B cell (primary cell): Measurements from ENCODE around the gene FLAD1. TPM values are rescaled to one million over a fixed set of nuclear protein-coding genes. Genes with fewer than 3 reads are reported as not detected.

ENCODE experiments used
- ATAC-seq: fragments of 200-7000 bp; cut with Tn5 transposase; one replicate; pipeline ENCODE4 v1.10.0; 2021; ENCODE audit warnings: low read depth, mild to moderate bottlenecking, moderate number of reproducible peaks, moderate library complexity
- CTCF ChIA-PET: fragments of 350-600 bp; sonication (Branson Sonifier 250); formaldehyde crosslinking; loops from one replicate; lab custom pipeline; 2021; ENCODE audit warnings: antibody characterized with exemption, inconsistent platforms; lab: Charles Lee
- POLR2A ChIA-PET: fragments of 350-600 bp; sonication (Branson Sonifier 250); formaldehyde crosslinking; loops from one replicate; lab custom pipeline; 2021; ENCODE audit warnings: antibody characterized with exemption; lab: Charles Lee
- DNase-seq: peaks from one replicate; pipeline ENCODE4 v3.0.0; 2013
- H2AFZ ChIP-seq: 2 replicates; pipeline ENCODE4 v1.6.1; 2012; ENCODE audit warnings: mild to moderate bottlenecking, low read depth, low read length; ENCODE audit not compliant: insufficient read depth, poor library complexity, severe bottlenecking
- H3K27ac ChIP-seq, 2 donors: 1 replicate in 1 of 2; 2 replicates in 1 of 2; pipeline ENCODE4 v1.5.1; 2012 to 2013; ENCODE audit warnings: low read length in 2 of 2, mild to moderate bottlenecking in 2 of 2, moderate library complexity in 1 of 2
- H3K27me3 ChIP-seq, 4 experiments: fragments of 200-600 bp in 1 of 4; sonication (generic) in 1 of 4; replicated peaks in 1 of 4; 1 replicate in 2 of 4; 2 replicates in 2 of 4; pipeline versions ENCODE4 v1.6.1 to v1.7.0; 2013 to 2016; ENCODE audit warnings: low read length in 3 of 4, mild to moderate bottlenecking in 2 of 4, mixed read lengths in 1 of 4, moderate library complexity in 1 of 4; ENCODE audit not compliant: insufficient read depth in 4 of 4, control insufficient read depth in 3 of 4; ENCODE audit errors: control extremely low read depth in 1 of 4
- H3K36me3 ChIP-seq, 2 experiments: replicated peaks in 1 of 2; 1 replicate in 1 of 2; 2 replicates in 1 of 2; pipeline versions ENCODE4 v1.6.1 to v1.7.1; 2013; ENCODE audit warnings: low read length in 1 of 2; ENCODE audit not compliant: insufficient read depth in 2 of 2, control insufficient read depth in 1 of 2; ENCODE audit errors: control extremely low read depth in 1 of 2, extremely low read depth in 1 of 2
- H3K4me1 ChIP-seq, 2 donors: fragments of 200-600 bp in 1 of 2; sonication (generic) in 1 of 2; 1 replicate in 1 of 2; 2 replicates in 1 of 2; pipeline versions ENCODE4 v1.5.1 to v1.6.1; 2013 to 2017; ENCODE audit warnings: low read length in 2 of 2; ENCODE audit not compliant: control insufficient read depth in 2 of 2, insufficient read depth in 2 of 2
- H3K4me2 ChIP-seq: replicated peaks from 2 replicates; pipeline ENCODE3; 2012; ENCODE audit warnings: mild to moderate bottlenecking, low read depth, low read length; ENCODE audit not compliant: poor library complexity, severe bottlenecking
- H3K4me3 ChIP-seq, 5 experiments: fragments of 200-600 bp in 1 of 5; sonication (generic) in 1 of 5; 1 replicate in 3 of 5; 2 replicates in 2 of 5; pipeline versions ENCODE4 v1.5.1 to v1.7.0; 2011 to 2016; ENCODE audit warnings: low read length in 4 of 5, mild to moderate bottlenecking in 4 of 5, low read depth in 2 of 5, control low read depth in 1 of 5, moderate library complexity in 1 of 5; ENCODE audit not compliant: insufficient read depth in 1 of 5; ENCODE audit errors: control extremely low read depth in 1 of 5, extremely low read depth in 1 of 5
- H3K79me2 ChIP-seq: fragments of 200-600 bp; sonication (generic); one replicate; pipeline ENCODE4 v1.6.0; 2016; ENCODE audit warnings: low read length; ENCODE audit not compliant: control insufficient read depth, insufficient read depth
- H3K9ac ChIP-seq: fragments of 200-600 bp; sonication (generic); 2 replicates; pipeline ENCODE4 v1.6.1; 2017; ENCODE audit warnings: mild to moderate bottlenecking, low read length, moderate library complexity
- H3K9me3 ChIP-seq, 3 donors: one replicate each; pipeline versions ENCODE4 v1.6.1 to v1.7.1; 2013; ENCODE audit warnings: low read length in 2 of 3; ENCODE audit not compliant: control insufficient read depth in 2 of 3, insufficient read depth in 1 of 3; ENCODE audit errors: control extremely low read depth in 1 of 3
- H4K20me1 ChIP-seq: 2 replicates; pipeline ENCODE4 v1.6.0; 2012; ENCODE audit warnings: mild to moderate bottlenecking, low read length; ENCODE audit not compliant: insufficient read depth, control insufficient read depth, poor library complexity, severe bottlenecking
- H3K27ac Mint-ChIP-seq: one replicate; pipeline ENCODE4 v1.8.0; 2021; ENCODE audit warnings: mixed read lengths
- H3K27me3 Mint-ChIP-seq: one replicate; pipeline ENCODE4 v1.8.0; 2021; ENCODE audit warnings: mixed read lengths
- H3K4me1 Mint-ChIP-seq: one replicate; pipeline ENCODE4 v1.8.0; 2021; ENCODE audit warnings: mixed read lengths
- H3K4me3 Mint-ChIP-seq: one replicate; pipeline ENCODE4 v1.8.0; 2021; ENCODE audit warnings: mixed read lengths
- H3K9me3 Mint-ChIP-seq: one replicate; pipeline ENCODE4 v1.8.0; 2022; ENCODE audit warnings: mixed read lengths; ENCODE audit not compliant: insufficient read depth
- EZH2 ChIP-seq: IDR thresholded peaks from 2 replicates; pipeline ENCODE4 v1.6.1; 2012; ENCODE audit warnings: borderline replicate concordance, low read depth, mild to moderate bottlenecking, moderate library complexity, low read length; ENCODE audit not compliant: insufficient read depth, poor library complexity, severe bottlenecking
- WGBS: methylation state at CpG from one replicate; pipeline ENCODE4 v1.1.5; 2013; ENCODE audit warnings: missing lambda C conversion rate; ENCODE audit not compliant: insufficient coverage; 5-methylcytosine and 5-hydroxymethylcytosine counted together
- intact Hi-C: fragments of 100-400 bp; cut with micrococcal nuclease; formaldehyde crosslinking; loops from one replicate; pipeline ENCODE4 v1.10.0; 2022
- polyA plus RNA-seq: library from polyadenylated mRNA; depleted of rRNA; stranded (reverse); fragments of >200 nt; gene quantifications from 2 replicates; pipeline ENCODE4 v1.2.3, GENCODE V29; 2012
- total RNA-seq, 2 donors: library from RNA; stranded (reverse); fragments of 120-200 nt in 1 of 2; gene quantifications; 1 replicate in 1 of 2; 2 replicates in 1 of 2; pipeline versions ENCODE4 v1.2.3 to v1.2.4, GENCODE V29; 2013 to 2022
- TF ChIP-seq, protein P1 (sequence below): fragments of 200-600 bp; IDR thresholded peaks from one replicate; pipeline ENCODE4 v1.8.0; 2022; ENCODE audit warnings: antibody characterized with exemption, mild to moderate bottlenecking

FLAD1 gene
- total and polyA plus RNA-seq, 2 donors (not counting 1 experiment from before 2014, with no cell fraction given) = 51.4 to 83.0 TPM

DNA sequence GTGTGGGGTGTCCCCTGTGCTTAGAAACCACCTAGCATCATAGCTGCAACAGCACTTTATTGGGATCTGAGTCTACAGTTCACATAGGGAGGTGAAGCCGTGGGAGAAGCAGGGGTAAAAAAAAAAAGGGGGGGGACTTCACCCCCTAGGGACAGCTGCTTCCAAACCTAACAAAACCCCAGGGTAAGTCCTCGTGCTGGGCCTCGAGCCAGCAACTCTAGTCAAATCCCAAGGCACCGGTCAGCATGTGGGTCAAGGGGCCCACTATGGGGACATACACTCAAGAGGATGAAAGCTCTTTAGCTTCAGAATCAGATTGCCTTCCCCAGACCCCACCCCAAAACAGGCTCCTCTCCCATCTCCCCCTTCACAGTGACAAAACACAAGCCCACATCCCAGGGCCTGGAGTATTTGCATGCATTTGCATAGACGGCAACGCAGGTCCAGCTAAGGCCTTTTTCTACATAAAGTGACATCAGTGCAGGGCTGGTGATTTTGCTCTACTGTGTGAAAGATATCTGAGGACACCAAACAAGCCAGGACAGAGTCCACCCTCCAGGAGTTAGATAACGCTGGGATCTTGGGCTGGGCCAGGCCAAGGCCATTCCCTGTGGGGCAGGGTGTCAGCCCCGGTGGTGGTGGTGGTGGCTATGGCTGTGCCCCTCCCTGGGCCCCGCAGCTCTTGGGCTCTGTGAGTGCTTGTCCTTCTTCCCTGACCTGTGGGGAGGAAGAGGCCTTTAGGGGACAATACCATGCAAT lies 38.6 kb upstream of the FLAD1 start:
- ChIA-PET CTCF (interaction anchor here (0.6 to 2.3 kb wide), 18 partner anchors 8 to 465 kb away, joined by 3 to 9 read pairs (median 4); partner anchors contain the start of genes ADAM15, ADAR and PMVK), POLR2A (interaction anchor here (0.6 to 1.5 kb wide), 5 partner anchors 16 to 73 kb away, joined by 3 to 7 read pairs (median 5); partner anchors contain the start of gene PYGO2)
- peak overlapping the region; percentile 89 for H3K27ac Mint-ChIP-seq
- no peaks in the 10 kb centered on the region for H3K9me3 ChIP-seq
- peaks cover 62% of the 10 kb centered on the region for H3K4me1 Mint-ChIP-seq
- DNase-seq (peak; percentile 49), ATAC-seq (no peak)
- no peaks in the 10 kb centered on the region for H3K9me3 Mint-ChIP-seq
- H3K4me2 ChIP-seq = peak overlapping the region; percentile 82
- no peaks in the 10 kb centered on the region for H3K27me3 Mint-ChIP-seq
- H4K20me1 ChIP-seq = peaks cover 27% of the 10 kb centered on the region
- peaks cover 26% of the 10 kb centered on the region for H3K79me2 ChIP-seq
- H3K27ac ChIP-seq = peak overlapping the region; percentile 58 to 88
- peaks cover 0 to 46% of the 10 kb centered on the region in 2 experiments for H3K36me3 ChIP-seq
- H3K4me1 ChIP-seq = peaks cover 47 to 59% of the 10 kb centered on the region in 2 donors
- intact Hi-C loops = loop anchor here (1.0 kb wide), 1 partner anchor 11 kb away; no protein-coding TSS in a partner anchor
- no peaks in the 10 kb centered on the region for H3K27me3 ChIP-seq
- WGBS = 40% methylated on average over 6 of the region's 9 CpGs
- H2AFZ ChIP-seq = no peak overlapping the region
- no peak overlapping the region for H3K4me3 ChIP-seq
- H3K9ac ChIP-seq = no peak overlapping the region
- peak overlapping the region; percentile 72 for H3K4me3 Mint-ChIP-seq
- TF ChIP-seq, protein P1, sequence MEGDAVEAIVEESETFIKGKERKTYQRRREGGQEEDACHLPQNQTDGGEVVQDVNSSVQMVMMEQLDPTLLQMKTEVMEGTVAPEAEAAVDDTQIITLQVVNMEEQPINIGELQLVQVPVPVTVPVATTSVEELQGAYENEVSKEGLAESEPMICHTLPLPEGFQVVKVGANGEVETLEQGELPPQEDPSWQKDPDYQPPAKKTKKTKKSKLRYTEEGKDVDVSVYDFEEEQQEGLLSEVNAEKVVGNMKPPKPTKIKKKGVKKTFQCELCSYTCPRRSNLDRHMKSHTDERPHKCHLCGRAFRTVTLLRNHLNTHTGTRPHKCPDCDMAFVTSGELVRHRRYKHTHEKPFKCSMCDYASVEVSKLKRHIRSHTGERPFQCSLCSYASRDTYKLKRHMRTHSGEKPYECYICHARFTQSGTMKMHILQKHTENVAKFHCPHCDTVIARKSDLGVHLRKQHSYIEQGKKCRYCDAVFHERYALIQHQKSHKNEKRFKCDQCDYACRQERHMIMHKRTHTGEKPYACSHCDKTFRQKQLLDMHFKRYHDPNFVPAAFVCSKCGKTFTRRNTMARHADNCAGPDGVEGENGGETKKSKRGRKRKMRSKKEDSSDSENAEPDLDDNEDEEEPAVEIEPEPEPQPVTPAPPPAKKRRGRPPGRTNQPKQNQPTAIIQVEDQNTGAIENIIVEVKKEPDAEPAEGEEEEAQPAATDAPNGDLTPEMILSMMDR = no peak
- no peak for TF ChIP-seq EZH2
